PFSK-1 (cell line): Measurements from ENCODE around the gene MLYCD.

Source experiments
- FOXP2 ChIP-seq: optimal IDR thresholded peaks from 2 replicates; pipeline ENCODE3; 2011; ENCODE audit warnings: borderline replicate concordance, control low read depth, inconsistent platforms; ENCODE audit not compliant: insufficient read depth; ENCODE audit errors: extremely low read length, extremely low read depth
- POLR2AphosphoS5 ChIP-seq: IDR thresholded peaks from 2 replicates; pipeline ENCODE4 v1.6.1; 2012; ENCODE audit warnings: low read depth, mild to moderate bottlenecking, control low read depth, low read length, moderate library complexity
- REST ChIP-seq, 2 experiments: IDR thresholded peaks; 2 replicates each; pipeline versions ENCODE4 v1.6.1 to v1.8.0; 2011 to 2012; ENCODE audit warnings: low read depth in 2 of 2, low read length in 2 of 2, control low read depth in 1 of 2, inconsistent platforms in 1 of 2, mild to moderate bottlenecking in 1 of 2, moderate library complexity in 1 of 2; ENCODE audit not compliant: insufficient read depth in 1 of 2
- SIN3A ChIP-seq: IDR thresholded peaks from 2 replicates; pipeline ENCODE4 v1.6.1; 2012; ENCODE audit warnings: mild to moderate bottlenecking, low read length, moderate library complexity, borderline replicate concordance; ENCODE audit not compliant: insufficient read depth
- TAF1 ChIP-seq: IDR thresholded peaks from 2 replicates; pipeline ENCODE4 v1.6.1; 2012; ENCODE audit warnings: low read length, control low read depth, borderline replicate concordance; ENCODE audit not compliant: insufficient read depth

Gene MLYCD

DNA sequence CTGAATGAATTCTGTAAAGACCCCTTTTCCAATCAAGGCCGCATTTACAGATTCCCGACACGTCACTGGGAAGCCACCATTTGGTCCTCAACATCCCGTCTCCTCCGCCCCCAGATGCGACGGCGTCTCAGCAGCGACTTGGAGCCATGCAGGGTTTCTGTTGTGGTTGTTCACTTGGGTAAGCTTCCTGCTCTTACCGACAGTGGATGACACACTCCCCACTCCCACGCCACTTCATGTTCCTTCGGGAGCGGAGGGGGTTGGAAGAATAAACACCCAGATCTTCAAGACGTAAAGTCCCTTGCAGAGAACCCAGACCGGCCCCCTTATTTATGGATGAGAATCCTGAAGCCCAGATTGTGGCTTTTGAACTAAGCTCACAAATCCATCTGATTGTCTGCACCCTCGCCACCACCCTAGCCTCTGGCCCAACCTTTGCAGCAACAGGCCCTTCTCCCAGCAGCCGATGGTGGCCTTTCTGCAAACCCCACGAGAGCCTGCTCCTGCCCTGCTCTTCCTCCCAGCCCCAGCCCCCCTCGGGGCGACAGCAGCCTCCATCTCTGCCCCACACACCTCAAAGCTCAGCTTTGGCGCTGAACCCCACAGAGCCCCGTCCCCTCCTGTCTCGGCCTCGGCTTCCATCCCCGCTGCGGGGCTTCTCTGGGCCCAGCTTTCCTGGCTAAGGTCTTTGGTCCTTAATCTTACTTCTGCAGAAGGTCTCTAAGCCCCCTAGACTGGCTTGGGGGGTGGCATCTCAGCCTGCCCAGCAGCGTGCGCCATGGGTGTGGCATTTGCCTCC, 35.2 kb downstream of the MLYCD start:
- TF ChIP-seq FOXP2 (no peak), REST (IDR thresholded peaks at IDR 0.05; ENCODE audit: insufficient read depth in 1 of 2, low read depth in 2 of 2, low read length in 2 of 2) (no peak), POLR2AphosphoS5 (no peak), SIN3A (no peak), TAF1 (no peak)

- no peak for TF ChIP-seq FOXP2
- TF ChIP-seq TAF1: no peak
- no peak for TF ChIP-seq REST (IDR thresholded peaks at IDR 0.05; ENCODE audit: insufficient read depth in 1 of 2, low read depth in 2 of 2, low read length in 2 of 2)
- TF ChIP-seq POLR2AphosphoS5: no peak
- TF ChIP-seq SIN3A: no peak
Observed at GRCh38 chr16:83934684-83934977, 35.7 kb downstream of the MLYCD start.

DNA sequence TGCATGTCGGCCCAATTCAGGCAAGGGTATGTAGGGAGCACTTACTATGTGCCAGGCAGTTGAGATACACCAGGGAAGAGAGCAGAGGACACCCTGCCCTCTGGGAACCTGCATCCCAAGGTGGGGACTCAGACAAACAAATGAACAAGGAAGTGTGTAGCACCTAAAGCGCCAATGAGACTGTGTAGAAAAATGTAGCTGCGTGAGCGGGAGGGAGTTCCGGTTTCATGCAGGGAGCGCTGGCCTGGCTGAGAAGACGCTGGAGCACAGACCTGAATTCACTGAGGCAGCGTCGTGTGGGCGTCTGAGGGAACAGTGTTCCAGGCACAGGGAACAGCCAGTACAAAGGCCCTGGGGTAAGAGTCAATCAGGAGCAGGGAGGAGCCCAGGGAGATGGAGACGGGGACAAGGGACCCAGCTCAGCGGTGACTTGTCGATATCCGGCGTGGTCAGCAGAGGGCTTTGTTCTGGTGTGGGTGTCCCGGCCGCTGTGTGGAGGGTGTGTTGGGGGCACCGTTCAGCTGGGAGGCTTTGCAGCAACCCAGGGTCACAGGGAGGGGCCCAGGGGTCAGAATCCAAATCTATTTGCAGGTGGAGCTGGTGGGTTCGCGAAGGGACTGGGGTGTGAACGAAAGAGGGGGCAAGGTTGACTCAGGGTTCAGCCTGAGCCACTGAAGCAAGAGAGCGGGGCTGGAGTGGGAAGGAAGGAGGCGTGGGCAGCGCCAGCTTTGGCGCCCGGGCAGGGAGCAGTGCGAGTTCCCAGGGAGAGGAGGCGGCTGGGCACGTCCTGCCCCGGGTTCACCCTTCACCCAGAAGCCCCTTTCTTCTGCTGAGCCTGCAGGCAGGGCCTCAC, 36.3 kb downstream of the MLYCD start:
- no peak for TF ChIP-seq TAF1
- no peak for TF ChIP-seq SIN3A
- TF ChIP-seq REST (IDR thresholded peaks at IDR 0.05; ENCODE audit: insufficient read depth in 1 of 2, low read depth in 2 of 2, low read length in 2 of 2): no peak
- TF ChIP-seq POLR2AphosphoS5: no peak

GRCh38 chr16:83935858-83936255, 36.9 kb downstream of the MLYCD start:
- TF ChIP-seq FOXP2 (no peak), POLR2AphosphoS5 (no peak), REST (IDR thresholded peaks at IDR 0.05; ENCODE audit: insufficient read depth in 1 of 2, low read depth in 2 of 2, low read length in 2 of 2) (no peak), TAF1 (no peak), SIN3A (no peak)
